SJSA1 (cell line): ENCODE results near the gene PSMD7. TPM values are rescaled to one million over a fixed set of nuclear protein-coding genes. Genes with fewer than 3 reads are reported as not detected.
"Not testable (repeated sequence)": the region's sequence is repeated elsewhere in the genome, so short reads cannot be mapped to it uniquely, and the experiment has no call there.

Experiments used
- DNase-seq, 2 experiments: peaks; one replicate each; pipeline ENCODE4 v3.0.0-alpha.2; 2015 to 2020; ENCODE audit warnings: low spot score in 2 of 2, low read depth in 1 of 2
- H3K27ac ChIP-seq: fragments of 250-450 bp; sonication (Bioruptor Pico); 2 replicates; pipeline ENCODE4 v1.5.1; 2020; ENCODE audit warnings: mild to moderate bottlenecking, moderate library complexity
- H3K27me3 ChIP-seq: fragments of 250-450 bp; sonication (Bioruptor Pico); replicated peaks from 2 replicates; pipeline ENCODE4 v1.5.1; 2020; ENCODE audit warnings: mild to moderate bottlenecking, moderate library complexity
- H3K36me3 ChIP-seq: fragments of 250-450 bp; sonication (Bioruptor Pico); 2 replicates; pipeline ENCODE4 v1.5.1; 2020; ENCODE audit warnings: mild to moderate bottlenecking
- H3K4me1 ChIP-seq: fragments of 250-450 bp; sonication (Bioruptor Pico); replicated peaks from 2 replicates; pipeline ENCODE4 v1.6.1; 2021; ENCODE audit warnings: mild to moderate bottlenecking
- H3K4me3 ChIP-seq: fragments of 250-450 bp; sonication (Bioruptor Pico); 2 replicates; pipeline ENCODE4 v1.5.1; 2020; ENCODE audit warnings: mild to moderate bottlenecking
- H3K9me3 ChIP-seq: fragments of 250-450 bp; sonication (Bioruptor Pico); replicated peaks from 2 replicates; pipeline ENCODE4 v1.5.1; 2020; ENCODE audit warnings: mild to moderate bottlenecking
- total RNA-seq: library from RNA; depleted of rRNA; stranded (reverse); fragments of >200 nt; shearing (Covaris generic); gene quantifications from 2 replicates; pipeline ENCODE4 v1.2.3, GENCODE V29; 2014; rRNA removed

Gene PSMD7
- total RNA-seq, 1 experiment from 2014 or later, result 112 TPM

DNA sequence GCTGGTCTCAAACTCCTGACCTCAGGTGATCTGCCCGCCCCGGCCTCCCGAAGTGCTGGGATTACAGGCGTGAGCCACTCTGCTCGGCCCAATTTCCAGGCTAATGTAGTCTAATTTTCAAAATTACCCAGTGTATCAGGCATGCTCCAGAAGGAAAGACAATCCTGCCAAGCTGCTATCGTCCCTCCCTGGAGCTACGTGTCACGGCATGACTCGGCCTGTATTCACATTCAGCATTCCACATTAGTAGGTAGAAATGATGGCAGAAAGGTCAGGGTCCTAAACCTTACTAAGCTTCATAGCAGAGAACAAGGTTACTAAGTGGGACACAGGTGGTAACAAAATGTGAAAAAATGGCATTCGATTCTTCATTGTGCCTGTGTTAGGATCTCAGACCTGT is 42.6 kb downstream of the PSMD7 start:
- H3K4me3 ChIP-seq, H3K27ac ChIP-seq, H3K9me3 ChIP-seq, H3K4me1 ChIP-seq, DNase-seq, H3K27me3 ChIP-seq, H3K36me3 ChIP-seq: not testable (repeated sequence)

- H3K27me3 ChIP-seq, H3K4me3 ChIP-seq, H3K4me1 ChIP-seq, DNase-seq, H3K27ac ChIP-seq, H3K9me3 ChIP-seq, H3K36me3 ChIP-seq: not testable (repeated sequence)
Observed at GRCh38 chr16:74353038-74353437, 56.4 kb downstream of the PSMD7 start.

Other genes starting within 250 kb of the PSMD7 start
- gene NPIPB15, start 79.5 kb downstream of the PSMD7 start, total RNA-seq, result 1.0 and 1.3 TPM in 2 replicates
- not detected in 2 replicates for gene CLEC18B, start 124.7 kb downstream of the PSMD7 start, total RNA-seq